LHCN-M2 (cell line): ENCODE data around the gene FXYD5. TPM values are rescaled to one million over a fixed set of nuclear protein-coding genes. Genes with fewer than 3 reads are reported as not detected.
"Not testable (repeated sequence)": the region's sequence is repeated elsewhere in the genome, so short reads cannot be mapped to it uniquely, and the experiment has no call there.

Experiments used
- DNase-seq: peaks from one replicate; pipeline ENCODE4 v3.0.0-alpha.2; 2012; ENCODE audit warnings: low read depth
- total RNA-seq: library from RNA; depleted of rRNA; stranded (reverse); fragments of >200 nt; gene quantifications from 2 replicates; pipeline ENCODE4 v1.2.3, GENCODE V29; 2014

The FXYD5 gene
- total RNA-seq, 1 experiment from 2014 or later: 82.0 TPM

GRCh38 chr19:35177377-35178274 lies 23.1 kb downstream of the FXYD5 start:
- no peak for DNase-seq

- no peak for DNase-seq
These were observed 24.2 kb downstream of the FXYD5 start for GRCh38 chr19:35178701-35179100.

GRCh38 chr19:35179830-35180229 lies 25.3 kb downstream of the FXYD5 start:
- no peak for DNase-seq

GRCh38 chr19:35181387-35181786 lies 26.9 kb downstream of the FXYD5 start:
- DNase-seq: no peak

GRCh38 chr19:35184267-35184666 lies 29.7 kb downstream of the FXYD5 start:
- DNase-seq: no peak

GRCh38 chr19:35184884-35185283 lies 30.3 kb downstream of the FXYD5 start:
- no peak for DNase-seq

- DNase-seq: no peak
These were observed 39.8 kb downstream of the FXYD5 start for GRCh38 chr19:35194012-35194984.

GRCh38 chr19:35195830-35196229 lies 41.3 kb downstream of the FXYD5 start:
- no peak for DNase-seq

GRCh38 chr19:35196861-35197260 lies 42.3 kb downstream of the FXYD5 start:
- DNase-seq: not testable (repeated sequence)

GRCh38 chr19:35199481-35199880 lies 44.9 kb downstream of the FXYD5 start:
- DNase-seq: no peak

GRCh38 chr19:35202722-35203688 lies 48.5 kb downstream of the FXYD5 start:
- DNase-seq: no peak

- DNase-seq: no peak
These were observed 50.5 kb downstream of the FXYD5 start for GRCh38 chr19:35204799-35205732.

- DNase-seq: no peak
These were observed 51.3 kb downstream of the FXYD5 start for GRCh38 chr19:35205733-35206323.

- no peak for DNase-seq
These were observed 51.8 kb downstream of the FXYD5 start for GRCh38 chr19:35206379-35206778.

GRCh38 chr19:35206855-35207254 lies 52.3 kb downstream of the FXYD5 start:
- no peak for DNase-seq

GRCh38 chr19:35207391-35207871 lies 52.9 kb downstream of the FXYD5 start:
- no peak for DNase-seq

GRCh38 chr19:35208121-35208520 lies 53.6 kb downstream of the FXYD5 start:
- DNase-seq: no peak

- DNase-seq: no peak
These were observed 55.1 kb downstream of the FXYD5 start for GRCh38 chr19:35209646-35210045.

- no peak for DNase-seq
These were observed 57.2 kb downstream of the FXYD5 start for GRCh38 chr19:35211545-35212230.
